Measurements from ENCODE around the gene NOL12. TPM values are rescaled to one million over a fixed set of nuclear protein-coding genes. Genes with fewer than 3 reads are reported as not detected.
"Not testable (repeated sequence)": the region's sequence is repeated elsewhere in the genome, so short reads cannot be mapped to it uniquely, and the experiment has no call there.

Gene NOL12
- total RNA-seq, 1 donor from 2014 or later: 7.2 TPM

DNA sequence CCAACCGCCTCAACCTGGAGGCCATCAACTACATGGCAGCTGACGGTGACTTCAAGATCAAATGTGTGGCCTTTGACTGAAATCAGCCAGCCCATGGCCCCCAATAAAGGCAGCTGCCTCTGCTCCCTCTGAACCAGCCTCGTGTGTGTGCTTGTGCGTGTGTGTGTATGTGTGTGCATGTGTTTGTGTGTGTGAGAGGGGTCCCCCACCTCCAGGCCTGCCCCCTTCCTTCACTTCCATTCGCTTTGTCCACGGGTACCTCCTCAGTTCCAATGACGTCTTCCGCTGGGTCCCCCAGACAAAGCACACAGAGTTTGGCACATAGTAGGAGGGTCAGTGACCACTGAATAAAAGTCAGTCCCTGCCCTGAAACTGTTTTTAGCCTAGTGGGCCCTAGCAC is 6.5 kb upstream of the NOL12 start:
- no peak for DNase-seq (ENCODE audit: low spot score)

DNA sequence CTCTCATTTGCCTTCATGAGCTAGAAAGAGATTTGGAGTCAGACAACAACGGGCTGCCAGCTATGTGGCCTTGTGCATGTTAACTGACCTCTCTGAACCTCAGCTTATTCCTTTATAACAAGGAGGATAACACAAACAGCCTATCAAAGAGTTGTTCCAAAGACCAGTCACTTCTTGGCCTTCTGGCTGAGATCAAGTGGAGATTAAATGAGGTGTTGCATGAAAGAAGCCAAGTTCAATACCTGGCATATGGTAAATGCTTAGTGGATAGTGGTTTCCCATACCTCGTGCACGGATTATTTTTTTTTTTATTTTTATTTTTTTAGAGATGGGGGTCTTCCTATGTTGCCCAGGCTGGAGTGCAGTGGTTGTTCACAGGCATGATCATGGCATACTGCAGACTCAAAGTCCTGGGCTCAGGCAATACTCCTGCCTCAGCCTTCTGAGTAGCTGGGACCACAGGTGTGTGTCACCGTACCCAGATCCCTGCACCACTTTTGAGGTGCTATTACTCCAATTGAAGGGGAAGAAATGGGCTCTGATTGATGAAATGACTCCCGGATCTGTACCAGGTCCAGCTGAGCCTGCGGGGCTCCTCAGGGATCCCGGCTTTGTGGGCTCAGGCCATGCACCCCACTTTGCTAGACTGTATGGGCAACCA is 5.8 kb upstream of the NOL12 start:
- DNase-seq (ENCODE audit: low spot score): no peak

DNA sequence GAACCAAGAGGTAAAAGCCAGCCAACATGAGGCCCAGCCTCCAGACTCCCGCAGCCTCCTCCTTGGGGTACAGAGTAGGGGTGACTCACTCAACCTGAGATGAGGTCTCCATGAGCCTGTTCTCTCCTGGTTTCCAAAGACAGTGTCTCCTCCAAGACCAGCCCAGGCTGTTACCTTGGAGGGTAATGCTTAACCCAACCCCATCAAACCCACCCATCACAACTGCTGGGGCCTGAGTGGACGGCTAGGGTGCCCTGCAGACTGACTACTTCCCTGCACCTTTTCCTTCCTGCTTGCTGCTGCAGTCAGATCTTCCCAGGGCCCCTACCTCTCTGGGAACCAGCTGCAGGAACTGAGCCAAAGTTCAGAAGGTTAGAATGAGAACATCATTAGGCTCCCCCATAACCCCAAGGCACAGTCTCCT is 5.1 kb upstream of the NOL12 start:
- no peak for DNase-seq (ENCODE audit: low spot score)

DNA sequence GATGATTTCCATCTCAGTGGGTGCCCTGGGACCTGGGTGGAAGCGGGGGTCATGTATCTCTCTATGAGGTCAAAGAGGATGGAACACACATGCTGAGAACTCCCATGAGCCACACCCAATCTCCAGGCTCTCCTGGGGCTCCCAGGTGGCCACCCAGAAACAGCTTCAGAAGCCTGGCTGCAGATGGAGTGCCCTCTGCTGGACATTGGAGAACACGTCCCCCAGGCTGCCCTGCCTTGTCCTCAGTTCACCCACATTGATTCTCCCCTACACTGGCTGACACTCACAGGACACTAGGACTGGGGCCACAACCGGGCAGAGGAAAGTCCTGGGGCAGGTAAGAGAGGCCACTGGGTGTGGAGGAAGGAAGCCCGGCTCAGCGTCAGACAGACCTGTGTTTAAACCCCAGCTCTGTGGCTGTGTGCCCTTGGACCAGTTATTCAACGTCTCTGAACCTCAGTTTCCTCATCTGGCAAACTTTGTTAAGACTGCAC is 4.5 kb upstream of the NOL12 start:
- peak; percentile 71 for DNase-seq (ENCODE audit: low spot score)

DNA sequence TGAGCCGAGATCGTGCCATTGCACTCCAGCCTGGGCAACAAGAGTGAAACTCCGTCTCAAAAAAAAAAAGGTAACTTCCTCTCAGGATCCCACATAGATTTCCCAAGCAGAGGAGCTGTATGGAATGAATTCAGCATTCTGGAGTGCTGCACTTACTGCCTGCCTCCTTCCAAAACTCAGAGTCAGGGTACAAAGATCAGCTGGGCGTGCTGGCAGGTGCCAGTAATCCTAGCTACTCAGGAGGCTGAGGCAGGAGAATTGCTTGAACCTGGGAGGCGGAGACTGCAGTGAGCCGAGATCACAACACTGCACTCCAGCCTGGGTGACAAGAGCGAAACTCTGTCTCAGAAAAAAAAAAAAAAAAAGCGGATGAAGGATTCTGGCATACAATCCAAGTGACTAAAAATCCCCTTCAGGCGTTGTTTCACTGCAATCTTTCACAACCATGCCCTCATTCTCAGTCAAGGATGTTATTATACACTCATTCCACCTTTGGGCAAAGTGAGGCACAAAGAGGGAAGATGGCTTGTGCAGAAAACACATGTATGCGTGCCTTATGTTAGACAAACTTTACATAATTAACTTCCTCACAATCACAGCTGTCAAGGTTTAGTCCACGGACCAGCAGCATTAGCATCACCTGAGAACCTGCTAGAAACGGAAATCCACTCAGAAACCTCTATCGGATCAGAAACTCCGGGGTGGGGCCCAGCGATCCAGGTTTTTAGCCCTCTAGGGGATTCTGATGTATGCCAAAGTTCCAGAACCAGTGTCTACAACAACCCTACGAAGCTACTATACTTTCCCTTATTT is 1.1 kb upstream of the NOL12 start:
- no peak for DNase-seq (ENCODE audit: low spot score)

DNA sequence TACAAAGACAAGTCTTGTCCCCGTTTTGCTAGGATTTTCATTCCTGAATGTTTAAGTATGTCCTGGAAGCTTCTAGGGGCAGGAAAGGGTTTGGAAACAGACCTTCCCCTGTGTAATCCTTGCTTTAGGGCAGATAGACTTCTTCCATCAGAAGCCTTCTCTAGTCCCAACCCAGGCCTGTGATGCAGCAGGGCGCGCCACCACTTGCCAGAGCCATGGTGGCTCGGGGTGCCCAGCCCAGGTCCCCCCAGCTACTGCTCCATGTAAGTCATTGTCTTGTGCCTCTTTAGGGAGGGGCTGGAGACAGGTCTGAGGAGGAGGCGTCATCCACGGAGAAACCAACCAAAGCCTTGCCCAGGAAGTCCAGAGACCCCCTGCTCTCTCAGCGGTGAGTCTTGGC is 4.3 kb downstream of the NOL12 start:
- DNase-seq (ENCODE audit: low spot score): no peak

DNA sequence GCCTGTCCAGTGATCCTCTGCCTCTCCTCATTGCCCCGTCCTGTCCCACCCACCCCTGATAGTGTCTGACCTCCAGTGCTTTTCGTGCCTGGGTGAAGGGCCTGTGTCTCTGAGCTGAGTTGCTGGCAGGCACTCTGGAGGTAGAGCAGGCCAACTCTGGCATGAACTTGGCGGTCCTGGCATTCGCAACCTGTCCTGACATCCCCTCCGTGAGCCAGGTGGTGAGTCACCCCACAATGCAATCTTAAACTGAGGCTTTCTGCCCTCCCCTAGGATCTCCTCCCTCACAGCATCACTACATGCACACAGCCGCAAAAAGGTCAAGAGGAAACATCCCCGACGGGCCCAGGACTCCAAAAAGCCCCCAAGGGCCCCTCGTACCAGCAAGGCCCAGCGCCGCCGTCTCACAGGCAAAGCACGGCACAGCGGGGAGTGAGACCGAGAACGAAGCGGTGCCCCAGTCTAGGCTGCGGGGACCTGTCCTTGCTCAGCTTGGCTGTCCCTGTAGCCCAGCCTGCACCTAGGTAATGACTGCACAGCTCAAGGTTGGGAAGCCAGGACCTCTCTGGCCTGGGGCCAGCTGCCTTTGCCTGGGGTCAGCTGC is 4.9 kb downstream of the NOL12 start:
- no peak for DNase-seq (ENCODE audit: low spot score)

DNA sequence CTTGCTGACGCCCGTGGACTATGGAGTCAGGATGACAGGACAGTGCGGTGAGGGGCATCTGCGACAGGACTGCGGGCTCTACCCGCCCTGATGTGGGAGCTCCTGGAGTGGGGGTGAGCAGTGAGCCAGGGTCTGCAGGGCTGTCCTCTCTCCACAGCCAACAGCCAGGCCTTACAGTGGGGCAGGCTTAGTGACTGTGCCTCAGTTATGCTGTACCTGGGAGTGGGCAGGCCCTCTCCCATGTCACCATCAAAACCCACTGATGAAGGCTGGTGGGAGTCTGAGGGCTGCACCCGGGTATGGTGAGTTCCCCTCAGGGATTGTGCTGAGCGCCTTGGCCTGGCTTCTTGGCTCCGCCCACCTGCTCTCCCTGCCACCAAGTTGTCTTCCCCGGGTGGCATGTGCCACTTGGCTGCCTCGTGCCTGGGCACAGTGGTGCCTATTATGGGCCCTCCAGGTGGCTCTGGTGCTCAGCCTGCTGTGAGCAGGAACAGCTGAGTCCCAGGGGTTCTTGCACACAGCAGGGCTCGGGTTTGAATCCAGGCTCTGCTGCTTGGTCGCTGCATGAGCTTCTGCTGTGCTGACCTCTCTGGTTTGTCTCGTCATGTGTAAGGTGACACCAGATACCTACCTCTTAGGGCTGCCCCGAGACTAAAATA is 6.6 kb downstream of the NOL12 start:
- no peak for DNase-seq (ENCODE audit: low spot score)

DNA sequence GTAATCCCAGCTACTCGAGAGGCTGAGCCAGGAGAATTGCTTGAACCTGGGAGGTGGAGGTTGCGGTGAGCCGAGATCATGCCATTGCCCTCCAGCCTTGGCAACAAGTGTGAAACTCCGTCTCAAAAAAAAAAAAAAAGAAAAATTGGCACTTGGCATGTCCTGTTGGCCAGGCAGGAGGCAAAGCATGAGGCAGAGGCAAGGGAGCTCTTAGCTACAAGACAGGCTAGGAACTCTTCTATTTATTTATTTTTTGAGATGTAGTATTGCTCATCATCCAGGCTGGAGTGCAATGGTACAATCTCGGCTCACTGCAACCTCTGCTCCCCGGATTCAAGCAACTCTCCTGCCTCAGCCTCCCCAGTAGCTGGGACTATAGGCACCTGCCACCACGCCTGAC is 8.0 kb downstream of the NOL12 start:
- DNase-seq (ENCODE audit: low spot score): not testable (repeated sequence)

DNA sequence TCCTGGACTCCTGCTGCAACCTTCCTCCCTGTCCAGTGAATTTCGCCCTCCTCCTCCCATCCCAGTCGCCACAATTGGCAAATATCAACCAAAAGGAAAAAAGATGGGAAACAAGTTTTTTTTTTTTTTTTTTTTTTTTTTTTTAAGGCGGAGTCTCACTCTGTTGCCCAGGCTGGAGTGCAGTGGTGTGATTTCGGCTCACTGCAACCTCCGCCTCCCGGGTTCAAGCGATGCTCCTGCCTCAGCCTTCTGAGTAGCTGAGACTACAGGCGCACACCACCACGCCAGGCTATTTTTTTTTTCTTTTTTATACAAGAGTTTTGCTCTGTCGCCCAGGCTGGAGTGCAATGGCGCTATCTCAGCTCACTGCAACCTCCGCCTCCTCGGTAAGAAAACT is 10.1 kb downstream of the NOL12 start:
- not testable (repeated sequence) for DNase-seq (ENCODE audit: low spot score)

DNA sequence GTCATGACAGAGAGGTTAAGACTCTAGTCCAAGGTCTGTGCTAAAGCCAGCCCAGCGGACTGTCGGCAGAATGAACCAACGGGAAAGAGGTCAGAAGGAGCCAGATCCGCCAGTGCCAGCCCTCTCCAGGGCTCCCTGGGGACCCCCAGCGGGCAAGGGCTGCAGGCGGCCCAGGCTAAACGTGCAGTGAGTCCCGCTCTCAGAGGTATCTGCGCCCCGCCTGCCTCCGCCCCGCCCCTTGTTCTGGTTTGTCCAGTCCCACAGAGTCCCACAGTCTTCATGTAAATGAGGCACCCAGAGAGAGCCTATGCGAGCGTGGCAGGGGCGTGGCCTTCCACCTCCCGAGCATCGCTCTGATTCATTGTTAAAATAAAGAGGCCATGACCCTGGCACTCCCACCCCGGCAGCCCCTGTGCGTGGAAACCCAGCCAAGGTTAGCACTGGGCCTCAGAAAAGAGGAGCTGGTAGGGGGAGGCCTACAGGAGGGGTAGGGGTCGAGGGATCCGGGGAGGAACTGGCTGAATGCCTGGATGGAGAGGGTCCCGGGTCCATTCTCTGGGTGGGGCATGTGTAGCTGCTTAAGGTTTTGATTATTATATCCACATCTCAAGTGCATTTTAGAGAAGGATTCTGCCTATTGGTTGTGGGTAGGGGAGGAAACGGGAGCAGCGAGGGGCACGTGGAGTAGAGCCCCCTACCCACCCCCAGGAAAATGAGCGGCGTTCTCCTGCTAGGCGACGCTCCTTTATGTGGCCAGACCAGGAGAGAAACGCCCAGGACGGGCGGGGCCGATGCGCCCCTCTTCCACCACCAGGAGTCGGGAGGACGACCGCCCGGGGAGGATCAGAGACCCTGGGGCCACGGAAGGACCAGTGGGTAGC is 10.8 kb downstream of the NOL12 start, which contains the start of gene TRIOBP:
TSS of gene TRIOBP (plus strand) at position 392 of the 881 bp plus-strand sequence. CDS start 4,318 bp downstream, outside the sequence.
- peak; percentile 99 for DNase-seq (ENCODE audit: low spot score)

DNA sequence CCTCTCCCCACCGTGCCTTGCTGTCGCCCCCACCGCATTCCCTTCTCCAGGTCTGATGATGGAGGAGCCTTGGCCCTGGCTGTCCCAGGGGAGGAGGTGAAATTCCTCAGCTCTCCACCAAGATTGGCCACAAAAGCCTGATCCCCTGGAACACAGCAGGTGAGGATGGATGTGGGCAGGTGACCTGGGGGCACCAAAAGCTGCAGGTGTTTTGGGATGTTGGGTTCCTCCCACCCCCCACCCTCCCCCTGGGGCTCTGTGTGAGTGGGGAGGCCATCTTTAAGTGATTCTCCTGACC is 11.3 kb downstream of the NOL12 start:
- DNase-seq (ENCODE audit: low spot score): no peak

DNA sequence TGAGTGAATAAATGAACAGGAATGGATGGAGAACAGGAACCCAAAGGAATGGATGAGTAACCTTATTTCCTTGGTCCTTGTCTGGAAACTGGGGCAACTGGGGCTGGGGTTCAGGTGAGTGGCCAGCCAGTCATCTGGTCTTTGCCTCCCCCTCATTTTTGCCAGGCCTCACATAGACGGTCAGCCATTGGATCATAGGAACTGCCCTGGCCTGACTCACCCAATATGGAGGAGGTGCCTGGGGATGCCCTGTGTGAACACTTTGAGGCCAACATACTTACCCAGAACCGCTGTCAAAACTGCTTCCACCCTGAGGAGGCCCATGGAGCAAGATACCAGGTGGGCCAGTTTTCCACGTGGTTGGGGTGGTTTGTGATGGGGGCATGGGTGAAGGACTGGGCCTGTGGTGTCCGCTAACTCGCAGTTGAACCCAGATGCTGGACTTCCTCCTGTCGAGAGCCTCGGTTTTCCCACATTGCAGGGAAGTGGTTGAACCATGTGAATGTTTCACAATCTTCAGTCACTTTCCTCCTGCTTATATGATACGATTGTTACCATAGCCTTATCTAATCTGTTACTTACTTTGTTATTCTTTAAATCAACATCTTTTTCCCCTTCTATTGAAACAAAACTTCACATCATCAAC is 15.1 kb downstream of the NOL12 start:
- DNase-seq (ENCODE audit: low spot score): no peak

DNA sequence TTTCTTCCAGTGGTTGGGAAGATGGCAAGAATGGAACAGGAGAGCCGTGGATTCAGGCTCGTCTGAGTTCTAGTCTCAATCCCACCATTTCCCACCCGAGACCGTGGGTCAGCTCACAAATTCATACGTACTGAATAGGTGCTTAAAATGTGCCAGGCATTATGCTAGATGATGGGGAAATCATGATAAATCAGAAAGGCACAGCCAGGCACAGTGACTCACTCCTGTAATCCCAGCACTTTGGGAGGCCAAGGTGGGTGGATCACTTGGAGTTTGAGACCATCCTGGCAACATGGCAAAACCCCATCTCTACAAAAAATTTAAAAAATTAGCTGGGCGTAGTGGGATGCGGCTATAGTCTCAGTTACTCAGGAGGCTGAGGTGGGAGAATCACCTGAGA is 17.8 kb downstream of the NOL12 start:
- no peak for DNase-seq (ENCODE audit: low spot score)

DNA sequence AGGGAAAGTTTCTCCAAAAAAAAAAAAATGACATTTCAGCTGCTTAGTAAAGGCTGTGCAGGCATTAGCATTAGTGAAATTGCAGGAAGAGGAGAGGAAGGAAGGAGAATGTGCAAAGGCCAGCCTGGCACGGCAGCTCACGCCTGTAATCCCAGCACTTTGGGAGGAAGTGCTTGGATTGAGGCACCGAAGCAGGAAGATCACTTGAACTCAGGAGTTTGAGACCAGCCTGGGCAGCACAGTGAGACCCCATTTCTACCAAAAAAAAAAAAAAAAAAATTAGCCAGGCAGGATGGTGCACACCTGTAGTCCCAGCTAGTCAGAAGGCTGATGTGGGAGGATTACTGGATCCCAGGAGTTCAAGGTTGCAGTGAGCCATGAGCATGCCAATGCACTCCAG is 18.5 kb downstream of the NOL12 start:
- DNase-seq (ENCODE audit: low spot score): no peak

DNA sequence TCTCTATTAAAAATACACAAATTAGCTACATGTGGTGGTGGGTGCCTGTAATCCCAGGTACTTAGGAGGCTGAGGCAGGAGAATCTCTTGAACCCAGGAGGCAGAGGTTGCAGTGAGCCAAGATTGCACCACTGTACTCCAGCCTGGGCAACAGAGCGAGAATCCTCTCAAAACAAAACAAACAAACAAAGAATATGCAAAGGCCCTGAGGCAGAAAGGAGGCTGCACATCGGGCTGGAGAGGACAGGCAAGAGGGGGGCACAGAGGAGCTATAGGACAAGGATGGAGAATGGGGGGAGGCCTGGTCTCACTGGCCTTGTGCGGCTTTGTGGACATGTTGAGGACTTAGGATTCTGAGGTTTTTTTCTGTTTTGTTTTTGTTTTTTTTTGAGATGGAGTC is 19.1 kb downstream of the NOL12 start:
- no peak for DNase-seq (ENCODE audit: low spot score)

DNA sequence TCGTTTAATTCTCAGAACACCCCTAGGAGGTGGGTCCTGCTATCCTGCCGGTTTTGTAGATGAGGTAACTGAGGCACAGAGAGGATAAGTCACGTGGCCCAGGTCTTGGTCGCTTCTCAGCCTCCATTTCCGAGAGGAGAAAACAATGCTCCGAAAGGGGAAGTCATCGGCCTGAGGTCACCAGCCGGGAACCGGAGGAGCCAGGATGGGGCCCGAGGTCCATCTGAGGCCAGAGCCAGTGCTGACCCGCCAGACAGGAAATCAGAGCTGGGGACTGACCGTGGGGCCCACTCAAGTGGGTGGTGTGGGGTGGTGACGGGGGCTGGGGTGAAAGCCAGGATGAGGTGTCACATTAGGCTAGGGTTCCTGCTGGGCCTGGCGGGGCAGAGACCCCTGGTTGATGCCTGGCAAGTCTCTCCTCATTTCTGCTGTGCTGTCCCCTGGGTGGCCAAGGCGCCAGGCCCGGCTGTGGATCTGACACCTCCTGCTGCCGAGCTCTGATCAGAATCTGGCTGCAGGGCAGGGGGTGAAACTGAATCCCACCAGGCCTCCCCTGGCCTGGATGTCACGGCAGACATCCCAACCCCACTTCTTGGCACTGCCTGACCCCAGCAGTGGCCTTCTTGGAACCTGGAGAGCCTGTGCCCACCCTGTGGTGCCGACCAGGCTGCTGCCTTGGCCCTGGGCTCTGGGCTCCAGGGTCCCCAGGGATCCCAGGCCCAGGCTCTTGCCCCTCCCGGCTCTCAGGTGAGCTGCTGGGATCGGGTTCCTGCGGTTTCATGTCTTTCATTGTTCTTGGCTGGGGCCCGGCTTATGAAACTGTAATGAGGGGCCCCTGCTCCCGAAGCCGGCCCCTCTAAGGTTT is 22.7 kb downstream of the NOL12 start:
- no peak for DNase-seq (ENCODE audit: low spot score)

DNA sequence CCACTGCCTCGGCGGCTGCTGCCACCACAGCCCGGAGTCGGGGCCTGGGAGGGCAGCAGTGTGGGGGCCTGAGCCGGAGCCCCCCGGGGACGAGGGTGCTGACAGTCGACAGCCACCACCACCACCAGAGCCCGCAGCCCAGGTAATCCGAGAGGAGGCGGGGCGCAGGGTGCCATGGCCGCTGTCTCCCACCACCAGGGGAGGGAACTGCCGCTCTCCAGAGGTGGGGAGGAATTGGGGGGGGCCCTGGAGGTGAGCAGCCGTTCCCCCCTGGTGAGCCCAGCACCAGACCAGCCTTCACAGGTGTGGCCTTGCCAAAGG is 23.3 kb downstream of the NOL12 start:
- DNase-seq (ENCODE audit: low spot score): no peak

DNA sequence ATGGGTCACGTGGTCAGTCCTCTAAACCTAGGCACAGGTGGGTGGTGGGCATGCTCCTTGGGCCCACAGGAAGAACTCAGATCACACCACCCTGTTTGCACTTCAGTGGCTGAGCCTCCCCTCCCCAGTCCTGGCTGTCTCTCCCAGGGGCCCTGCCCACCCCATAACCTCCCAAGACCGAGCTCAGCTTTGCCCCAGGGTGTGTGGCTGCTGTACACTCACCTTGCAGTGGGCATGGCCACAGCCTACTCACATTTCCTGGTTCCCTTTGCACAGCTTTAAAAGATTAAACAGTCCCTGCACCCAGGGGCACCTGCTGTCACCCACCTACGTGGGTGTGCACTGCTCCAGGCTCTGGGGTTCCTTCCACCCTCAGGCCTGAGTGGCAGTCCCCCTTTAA is 24.5 kb downstream of the NOL12 start:
- DNase-seq (ENCODE audit: low spot score): no peak

DNA sequence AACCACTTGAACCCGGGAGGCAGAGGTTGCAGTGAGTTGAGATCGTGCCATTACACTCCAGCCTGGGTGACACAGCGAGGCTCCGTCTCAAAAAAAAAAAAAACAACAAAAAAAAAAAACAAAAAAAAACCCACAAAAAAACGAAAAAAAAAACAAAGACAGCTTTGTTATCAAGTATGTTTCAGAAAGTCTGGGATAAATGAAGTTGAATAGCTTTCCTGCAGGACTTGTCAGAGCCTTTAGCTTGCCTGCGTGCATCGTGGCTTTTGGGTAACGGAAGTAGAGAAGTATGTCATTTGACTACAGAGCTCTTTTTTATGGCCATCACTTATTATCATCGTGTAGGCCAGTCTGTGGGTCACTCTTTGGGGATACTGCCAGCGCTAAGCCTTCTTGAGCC is 25.3 kb downstream of the NOL12 start:
- DNase-seq (ENCODE audit: low spot score): no peak
